ENCODE data around the gene C2orf15. TPM values are rescaled to one million over a fixed set of nuclear protein-coding genes. Genes with fewer than 3 reads are reported as not detected.

The C2orf15 gene

DNA sequence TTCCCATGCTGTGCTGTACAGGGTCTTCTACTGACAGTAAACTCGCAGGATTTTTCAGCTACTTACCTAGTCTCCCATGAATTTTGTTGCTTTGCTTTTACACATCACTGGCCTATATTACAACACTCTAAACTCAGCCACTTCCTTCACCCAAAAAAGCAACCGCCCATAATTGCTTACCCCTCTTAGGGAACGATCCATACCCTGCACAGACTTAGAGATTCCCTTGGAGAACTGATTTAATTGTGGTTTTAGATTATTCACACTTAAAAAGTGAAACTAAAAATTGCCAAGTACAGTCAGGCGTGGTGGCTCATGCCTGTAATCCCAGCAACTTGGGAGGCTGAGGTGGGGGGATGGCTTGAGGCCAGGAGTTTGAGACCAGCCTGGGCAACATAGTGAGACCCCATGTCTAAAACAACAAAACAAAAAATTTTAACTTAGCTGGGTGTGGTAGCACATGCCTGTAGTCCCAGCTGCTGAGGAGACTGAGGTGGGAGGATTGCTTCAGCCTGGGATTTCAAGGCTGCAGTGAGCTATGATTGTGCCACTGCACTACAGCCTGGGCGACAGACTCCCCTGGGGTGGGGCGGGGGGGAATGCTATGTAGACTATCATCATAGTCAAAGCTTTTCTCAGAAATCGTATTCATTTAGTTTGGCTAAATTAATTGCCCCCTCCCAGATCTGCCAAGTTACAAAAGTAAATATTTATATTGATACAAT lies 58.7 kb downstream of the C2orf15 start:
- Histone ChIP-seq H3K4me2 (ENCODE audit: insufficient read depth, low read length, poor library complexity, severe bottlenecking) (no peak overlapping the region), H3K23ac (ENCODE audit: low read depth, low read length, poor library complexity) (no peak overlapping the region), H3K36me3 (replicated peaks in 1 of 2; ENCODE audit: control insufficient read depth in 2 of 2, insufficient read depth in 2 of 2, low read length in 2 of 2) (peaks cover 14 to 63% of the 10 kb centered on the region in 2 donors), H3K4ac (ENCODE audit: low read length) (no peak overlapping the region), H3K9me3 (replicated peaks in 1 of 2; ENCODE audit: control insufficient read depth in 2 of 2, insufficient read depth in 1 of 2, low read depth in 1 of 2, low read length in 2 of 2) (no peaks in the 10 kb centered on the region), H2BK12ac (ENCODE audit: low read length) (no peak overlapping the region), H3K18ac (ENCODE audit: low read length) (no peak overlapping the region), H2AK5ac (ENCODE audit: low read depth, low read length) (no peak overlapping the region), H4K91ac (ENCODE audit: low read depth, low read length, poor library complexity) (no peak overlapping the region), H3K79me1 (ENCODE audit: low read depth, low read length) (no peaks in the 10 kb centered on the region), H3K27me3 (ENCODE audit: control insufficient read depth in 3 of 3, insufficient read depth in 3 of 3, low read depth in 1 of 3, low read length in 3 of 3) (no peaks in the 10 kb centered on the region), H4K8ac (ENCODE audit: low read depth, low read length) (no peak overlapping the region), H3K4me3 (ENCODE audit: low read length in 2 of 2) (no peak overlapping the region), H3K9ac (ENCODE audit: low read depth, low read length, poor library complexity) (no peak overlapping the region), H2BK5ac (ENCODE audit: low read length) (no peak overlapping the region), H3K4me1 (ENCODE audit: control insufficient read depth in 2 of 2, insufficient read depth in 1 of 2, low read depth in 1 of 2, low read length in 2 of 2) (no peaks in the 10 kb centered on the region), H2BK120ac (ENCODE audit: low read depth, low read length) (no peak overlapping the region), H3K14ac (ENCODE audit: low read length) (no peak overlapping the region), H3K27ac (replicated peaks; ENCODE audit: low read length) (no peak overlapping the region), H2AFZ (ENCODE audit: low read length) (no peak overlapping the region), H2BK15ac (ENCODE audit: low read length) (no peak overlapping the region)
- no peak for DNase-seq (ENCODE audit: low spot score)
- WGBS, 2 donors (ENCODE audit: extremely low coverage in 2 of 2, insufficient read length in 2 of 2, insufficient replicate concordance in 1 of 2) = no CpG with 5 or more reads among the region's 7 CpGs

Small RNA genes within 50 kb of the gene (small RNA-seq; reads per million reads assigned to genes)
- not detected for gene AC092587.1 (ENCODE audit: insufficient read depth)

Measured in neuronal stem cell (in vitro differentiated cells).